HepG2 (cell line): ENCODE measurements around the gene PACSIN1.

ENCODE experiments used
- MZF1 ChIP-seq: sonication (generic); formaldehyde crosslinking; IDR thresholded peaks from 2 replicates; pipeline ENCODE4 v1.8.1; 2023; ENCODE audit warnings: mild to moderate bottlenecking, missing genetic modification reagents, borderline replicate concordance
- NFYB ChIP-seq: sonication (generic); formaldehyde crosslinking; IDR thresholded peaks from 2 replicates; pipeline ENCODE4 v1.4.0; 2020; ENCODE audit warnings: missing genetic modification reagents
- NR2F6 ChIP-seq, 2 experiments: IDR thresholded peaks; 2 replicates each; pipeline ENCODE4 v1.6.1; 2016; ENCODE audit warnings: antibody characterized with exemption in 1 of 2, mild to moderate bottlenecking in 1 of 2
- PCBP1 ChIP-seq: fragments of 200-400 bp; formaldehyde crosslinking; IDR thresholded peaks from 2 replicates; pipeline ENCODE4 v1.6.1; 2017; ENCODE audit warnings: mild to moderate bottlenecking, low read depth, low read length, borderline replicate concordance
- ZBTB8A ChIP-seq: sonication (generic); formaldehyde crosslinking; IDR thresholded peaks from 2 replicates; pipeline ENCODE4 v1.4.0; 2020; ENCODE audit warnings: mild to moderate bottlenecking, low read depth, missing genetic modification reagents, borderline replicate concordance
- TF ChIP-seq, protein P1 (sequence below): IDR thresholded peaks from 2 replicates; pipeline ENCODE4 v1.6.1; 2012; ENCODE audit warnings: inconsistent platforms
- TF ChIP-seq, protein P2 (sequence below): sonication (generic); formaldehyde crosslinking; IDR thresholded peaks from 2 replicates; pipeline ENCODE4 v1.5.0; 2020; ENCODE audit warnings: mild to moderate bottlenecking, missing genetic modification reagents, moderate library complexity

DNA sequence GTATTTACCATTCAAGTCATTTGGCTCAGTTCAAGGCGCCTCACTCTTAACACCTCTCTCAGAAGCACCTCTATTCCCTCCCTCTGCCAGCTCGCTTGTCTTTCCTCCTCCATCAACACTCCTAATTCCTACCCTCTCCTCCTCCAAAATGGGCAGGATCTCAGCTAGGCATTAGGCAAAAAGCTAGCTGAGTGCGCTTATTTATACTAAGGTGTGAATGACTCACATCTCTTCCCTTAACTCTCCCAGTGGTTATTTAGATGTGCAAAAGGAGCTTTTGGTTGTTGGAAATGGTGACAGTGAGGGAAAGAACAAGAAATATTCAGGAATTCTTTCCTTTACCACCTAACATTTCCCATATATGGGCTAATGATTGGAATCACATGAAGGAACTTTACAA is 29.1 kb downstream of the PACSIN1 start:
- TF ChIP-seq, protein P1, sequence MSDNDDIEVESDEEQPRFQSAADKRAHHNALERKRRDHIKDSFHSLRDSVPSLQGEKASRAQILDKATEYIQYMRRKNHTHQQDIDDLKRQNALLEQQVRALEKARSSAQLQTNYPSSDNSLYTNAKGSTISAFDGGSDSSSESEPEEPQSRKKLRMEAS = no peak
- TF ChIP-seq PCBP1 (no peak), NR2F6 (IDR thresholded peaks at IDR 0.05) (no peak), NR2F6 (CRISPR knock-in tag; IDR thresholded peaks at IDR 0.05) (no peak), MZF1 (no peak), NFYB (no peak), ZBTB8A (CRISPR knock-in tag) (no peak)
- TF ChIP-seq, protein P2, sequence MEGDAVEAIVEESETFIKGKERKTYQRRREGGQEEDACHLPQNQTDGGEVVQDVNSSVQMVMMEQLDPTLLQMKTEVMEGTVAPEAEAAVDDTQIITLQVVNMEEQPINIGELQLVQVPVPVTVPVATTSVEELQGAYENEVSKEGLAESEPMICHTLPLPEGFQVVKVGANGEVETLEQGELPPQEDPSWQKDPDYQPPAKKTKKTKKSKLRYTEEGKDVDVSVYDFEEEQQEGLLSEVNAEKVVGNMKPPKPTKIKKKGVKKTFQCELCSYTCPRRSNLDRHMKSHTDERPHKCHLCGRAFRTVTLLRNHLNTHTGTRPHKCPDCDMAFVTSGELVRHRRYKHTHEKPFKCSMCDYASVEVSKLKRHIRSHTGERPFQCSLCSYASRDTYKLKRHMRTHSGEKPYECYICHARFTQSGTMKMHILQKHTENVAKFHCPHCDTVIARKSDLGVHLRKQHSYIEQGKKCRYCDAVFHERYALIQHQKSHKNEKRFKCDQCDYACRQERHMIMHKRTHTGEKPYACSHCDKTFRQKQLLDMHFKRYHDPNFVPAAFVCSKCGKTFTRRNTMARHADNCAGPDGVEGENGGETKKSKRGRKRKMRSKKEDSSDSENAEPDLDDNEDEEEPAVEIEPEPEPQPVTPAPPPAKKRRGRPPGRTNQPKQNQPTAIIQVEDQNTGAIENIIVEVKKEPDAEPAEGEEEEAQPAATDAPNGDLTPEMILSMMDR (CRISPR knock-in tag) = no peak
